ENCODE data around the gene PEX14. TPM values are rescaled to one million over a fixed set of nuclear protein-coding genes. Genes with fewer than 3 reads are reported as not detected.

Gene PEX14
- total and polyA plus RNA-seq, 2 donors (not counting 3 experiments of a cell fraction or from before 2014, with no cell fraction given): 19.5 to 26.5 TPM

- Histone ChIP-seq H2AFZ (ENCODE audit: low read depth, low read length) (no peak overlapping the region), H3K9me1 (replicated peaks; ENCODE audit: control insufficient read depth, extremely low read depth, insufficient read depth, low read length) (no peaks in the 10 kb centered on the region), H3K9ac (replicated peaks; ENCODE audit: extremely low read depth, insufficient read depth, low read length) (no peak overlapping the region), H3K79me2 (ENCODE audit: control insufficient read depth, insufficient read depth, low read length) (no peaks in the 10 kb centered on the region), H4K20me1 (replicated peaks; ENCODE audit: control insufficient read depth, extremely low read depth, insufficient read depth, low read length) (no peaks in the 10 kb centered on the region), H3K27ac (ENCODE audit: insufficient read depth, low read depth, low read length) (no peak overlapping the region), H3K27me3 (ENCODE audit: control insufficient read depth in 2 of 2, insufficient read depth in 2 of 2, low read length in 2 of 2) (peaks cover 0 to 9% of the 10 kb centered on the region in 2 experiments), H3K36me3 (ENCODE audit: control insufficient read depth in 2 of 2, extremely low read depth in 1 of 2, insufficient read depth in 2 of 2, low read length in 2 of 2) (peaks cover 0 to 4% of the 10 kb centered on the region in 2 experiments), H3K4me3 (replicated peaks in 1 of 3; ENCODE audit: insufficient read depth in 1 of 3, low read depth in 1 of 3, low read length in 3 of 3) (no peak overlapping the region), H3K9me3 (replicated peaks; ENCODE audit: control insufficient read depth, insufficient read depth, low read length) (no peaks in the 10 kb centered on the region), H3K4me2 (ENCODE audit: insufficient read depth, low read length) (no peak overlapping the region), H3K4me1 (ENCODE audit: control insufficient read depth, extremely low read depth, insufficient read depth, low read length) (peaks cover 7% of the 10 kb centered on the region)
- intact Hi-C loops (cut with micrococcal nuclease): loop anchor here (5.0 to 10.0 kb wide), 2 partner anchors 122 to 230 kb away; no protein-coding TSS in a partner anchor
- no peak for FAIRE-seq
- dilution Hi-C loops (cut with MboI; ENCODE audit: extremely low pct_ligation_motif_present, low sequenced_read_pairs): no loop called here
- TF ChIP-seq POLR2A (IDR thresholded peaks at IDR 0.05; ENCODE audit: low read depth, low read length) (no peak), GATA2 (IDR thresholded peaks at IDR 0.05; ENCODE audit: insufficient read depth, insufficient read length, low read depth, low read length) (no peak), CTCF (IDR thresholded peaks at IDR 0.05; ENCODE audit: extremely low read depth in 1 of 2, insufficient read depth in 1 of 2, low read depth in 1 of 2, low read length in 2 of 2) (no peak), POLR2AphosphoS5 (IDR thresholded peaks at IDR 0.05; ENCODE audit: insufficient read depth, low read depth, low read length) (no peak), MAX (IDR thresholded peaks at IDR 0.05; ENCODE audit: insufficient read depth, insufficient read length) (no peak), EZH2 (IDR thresholded peaks at IDR 0.05; ENCODE audit: borderline replicate concordance, low read depth, low read length, severe bottlenecking) (no peak), FOS (IDR thresholded peaks at IDR 0.05; ENCODE audit: borderline replicate concordance, insufficient read depth, low read length) (no peak), JUN (IDR thresholded peaks at IDR 0.05; ENCODE audit: borderline replicate concordance, insufficient read depth, insufficient read length, low read depth) (no peak), MYC (IDR thresholded peaks at IDR 0.05; ENCODE audit: low read depth, low read length) (no peak)
- DNase-seq (ENCODE audit: low read depth, low spot score): no peak
- ChIA-PET POLR2A (no interaction called here), CTCF (interaction anchor here (1.0 kb wide), 1 partner anchor 127 kb away, joined by 3 read pairs; no protein-coding TSS in a partner anchor)
- no TSS peak for BruUV-seq (replicated peaks)
Measured at GRCh38 chr1:10634428-10635084, 159.8 kb downstream of the PEX14 start.

Measured in endothelial cell of umbilical vein (primary cell).